DMS 273 treated with DMSO at 0.1 percent for 48 hours (cell line): ENCODE results near the gene C1orf232.

Experiments
- DNase-seq: peaks from one replicate; lab custom pipeline; 2025; lab: John Stamatoyannopoulos, UW

C1orf232 gene

DNA sequence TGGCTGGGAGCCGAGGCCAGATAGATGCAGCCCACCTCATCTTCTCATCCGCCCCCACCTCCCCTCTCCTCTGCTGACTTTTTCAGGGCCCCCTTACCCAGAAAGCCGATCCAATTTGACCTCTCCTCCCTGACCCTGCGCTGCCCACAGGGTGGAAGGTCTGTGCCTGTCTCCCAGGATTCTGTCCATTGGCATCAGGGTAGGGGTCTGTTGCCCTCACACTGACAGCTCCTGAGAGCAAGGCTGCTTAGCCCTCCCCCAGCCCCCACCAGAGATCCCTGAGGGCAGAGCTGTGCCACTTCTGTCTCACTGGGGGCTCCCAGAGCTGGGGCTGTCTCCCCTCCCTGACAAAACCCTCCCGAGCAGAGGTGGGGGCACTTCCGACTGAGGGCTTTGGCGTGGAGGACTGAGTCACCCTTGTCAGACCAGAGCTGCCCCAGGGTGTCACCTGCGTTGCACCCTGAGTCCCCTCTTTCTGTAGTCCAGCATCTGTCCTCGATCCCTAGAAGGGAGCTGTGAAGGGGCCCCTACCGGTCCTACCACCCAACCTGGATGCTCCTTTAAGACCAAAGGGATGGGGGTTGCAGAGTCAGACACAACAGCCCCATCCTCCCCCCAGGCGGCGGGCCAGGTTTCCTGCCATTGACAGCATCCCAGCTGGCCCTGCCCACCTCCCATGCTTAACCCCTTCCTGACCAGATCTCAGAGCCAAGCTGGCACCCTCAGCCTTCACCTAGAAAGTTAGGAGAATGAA lies 12.3 kb downstream of the C1orf232 start:
- DNase-seq, result no peak

DNA sequence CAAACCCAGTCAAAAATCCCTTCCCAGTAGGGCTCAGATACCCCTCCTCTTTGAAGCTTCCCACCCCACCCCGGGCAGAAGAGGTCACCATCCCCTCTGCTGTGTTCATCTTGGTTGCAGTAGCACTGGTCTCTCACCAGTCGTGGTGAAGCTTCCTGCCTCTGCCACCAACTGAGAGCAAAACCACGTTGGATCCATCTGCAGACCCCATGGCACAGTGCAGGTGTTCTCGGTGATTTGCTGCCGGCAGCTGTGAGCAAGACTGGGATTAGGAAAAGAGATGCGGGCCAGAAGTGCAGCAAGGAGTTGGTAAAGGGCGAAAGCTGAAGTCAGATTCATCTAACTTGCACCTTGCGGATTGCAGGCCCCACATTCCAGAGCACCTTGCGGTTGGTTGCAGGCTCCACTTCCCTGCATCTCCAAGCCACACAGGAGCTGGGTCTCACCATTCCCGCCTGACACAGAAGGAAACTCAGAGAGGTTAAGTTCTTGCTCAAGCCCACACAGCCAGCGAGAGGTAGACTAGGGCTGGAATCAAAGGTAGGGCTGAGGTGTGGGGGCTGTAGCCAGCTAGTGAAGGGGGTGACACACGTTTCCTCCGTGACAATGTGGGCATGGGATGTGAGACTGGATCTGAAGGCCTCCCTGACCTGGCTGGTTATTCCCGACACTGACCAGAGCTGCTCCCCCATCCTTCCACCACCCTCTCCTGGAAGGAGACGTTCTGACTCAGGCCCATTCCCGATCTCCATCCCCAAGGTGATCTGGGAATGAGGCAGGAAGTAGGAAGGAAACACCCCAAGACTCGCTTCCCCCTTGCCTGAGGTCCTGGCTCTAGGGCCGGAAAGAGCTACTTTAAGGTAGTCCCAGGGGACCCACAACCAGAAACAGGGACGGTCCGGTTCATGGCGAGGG lies 13.1 kb downstream of the C1orf232 start:
- DNase-seq, result no peak

- DNase-seq, result no peak
These were observed 14.0 kb downstream of the C1orf232 start for GRCh38 chr1:26154750-26155149.

GRCh38 chr1:26153966-26154532 lies 14.7 kb downstream of the C1orf232 start:
- no peak for DNase-seq

- DNase-seq, result no peak
These were observed 19.9 kb downstream of the C1orf232 start for GRCh38 chr1:26148887-26149286.

- no peak for DNase-seq
These were observed 22.8 kb downstream of the C1orf232 start for GRCh38 chr1:26145960-26146294.

- peak; percentile 32 for DNase-seq
These were observed 23.5 kb downstream of the C1orf232 start for GRCh38 chr1:26145041-26145959.

DNA sequence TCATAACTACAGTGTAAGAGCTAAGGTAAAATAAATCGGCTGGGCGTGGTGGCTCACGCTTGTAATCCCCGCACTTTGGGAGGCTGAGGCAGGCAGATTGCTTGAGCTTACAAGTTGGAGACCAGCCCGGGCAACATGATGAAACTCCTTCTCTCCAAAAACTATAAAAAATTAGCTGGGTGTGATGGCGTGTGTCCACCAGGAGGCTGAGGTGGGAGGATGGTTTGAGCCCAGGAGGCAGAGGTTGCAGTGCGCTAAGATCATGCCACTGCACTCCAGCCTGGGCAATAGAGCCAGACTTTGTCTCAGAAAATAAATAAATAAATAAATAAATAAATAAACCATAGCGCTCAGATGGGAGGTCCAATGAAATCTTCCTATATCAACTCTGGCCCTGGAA lies 26.6 kb downstream of the C1orf232 start:
- DNase-seq, result no peak

GRCh38 chr1:26138974-26139558 lies 29.7 kb downstream of the C1orf232 start:
- no peak for DNase-seq

- no peak for DNase-seq
These were observed 34.3 kb downstream of the C1orf232 start for GRCh38 chr1:26134466-26134865.

DNA sequence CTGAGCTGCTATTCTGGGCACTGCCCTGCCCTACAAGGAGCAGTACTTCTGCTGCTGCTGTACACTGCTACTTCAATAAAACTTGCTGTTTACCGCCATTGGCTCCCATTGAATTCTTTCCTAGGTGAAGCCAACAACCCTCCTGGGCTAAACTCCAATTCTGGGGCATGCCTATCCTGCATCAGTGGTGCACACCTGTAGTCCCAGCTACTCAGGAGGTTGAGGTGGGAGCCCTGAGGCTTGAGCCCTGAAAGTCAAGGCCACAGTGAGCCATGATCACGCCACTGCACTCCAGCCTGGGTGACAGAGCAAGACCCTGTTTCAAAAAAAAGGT lies 36.0 kb downstream of the C1orf232 start:
- no peak for DNase-seq

DNA sequence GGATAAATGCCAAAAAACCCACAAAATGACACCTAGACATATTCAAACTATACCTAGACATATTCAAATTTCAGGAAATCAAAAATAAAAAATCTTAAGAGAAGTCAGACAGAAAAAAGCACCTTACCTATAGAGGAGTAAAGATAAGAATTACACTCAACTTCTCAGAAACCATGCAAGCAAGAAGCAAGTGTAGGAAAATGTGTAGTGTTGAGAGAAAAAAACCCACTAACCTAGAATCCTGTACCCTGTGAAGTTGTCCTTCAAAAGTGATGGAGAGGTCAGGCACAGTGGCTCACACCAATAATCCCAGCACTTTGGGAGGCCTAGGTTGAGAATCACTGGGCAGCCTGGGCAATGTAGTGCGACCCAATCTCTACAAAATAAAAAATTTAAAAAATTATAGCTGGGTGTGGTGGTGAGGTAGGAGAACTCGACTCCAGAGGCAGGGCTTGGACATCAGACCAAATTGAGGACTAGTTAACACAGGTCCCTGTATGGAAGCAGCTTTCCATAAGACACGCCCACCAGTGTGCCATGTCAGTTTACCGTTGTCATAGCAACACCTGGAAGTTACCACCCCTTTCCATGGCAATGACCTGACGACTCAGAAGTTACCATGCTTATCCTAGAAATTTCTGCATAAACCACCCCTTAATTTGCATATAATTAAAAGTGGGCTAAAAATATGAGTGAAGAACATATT lies 36.5 kb downstream of the C1orf232 start:
- no peak for DNase-seq

- DNase-seq, result no peak
These were observed 38.1 kb downstream of the C1orf232 start for GRCh38 chr1:26130695-26131094.

GRCh38 chr1:26129778-26130177 lies 39.0 kb downstream of the C1orf232 start:
- DNase-seq, result no peak

DNA sequence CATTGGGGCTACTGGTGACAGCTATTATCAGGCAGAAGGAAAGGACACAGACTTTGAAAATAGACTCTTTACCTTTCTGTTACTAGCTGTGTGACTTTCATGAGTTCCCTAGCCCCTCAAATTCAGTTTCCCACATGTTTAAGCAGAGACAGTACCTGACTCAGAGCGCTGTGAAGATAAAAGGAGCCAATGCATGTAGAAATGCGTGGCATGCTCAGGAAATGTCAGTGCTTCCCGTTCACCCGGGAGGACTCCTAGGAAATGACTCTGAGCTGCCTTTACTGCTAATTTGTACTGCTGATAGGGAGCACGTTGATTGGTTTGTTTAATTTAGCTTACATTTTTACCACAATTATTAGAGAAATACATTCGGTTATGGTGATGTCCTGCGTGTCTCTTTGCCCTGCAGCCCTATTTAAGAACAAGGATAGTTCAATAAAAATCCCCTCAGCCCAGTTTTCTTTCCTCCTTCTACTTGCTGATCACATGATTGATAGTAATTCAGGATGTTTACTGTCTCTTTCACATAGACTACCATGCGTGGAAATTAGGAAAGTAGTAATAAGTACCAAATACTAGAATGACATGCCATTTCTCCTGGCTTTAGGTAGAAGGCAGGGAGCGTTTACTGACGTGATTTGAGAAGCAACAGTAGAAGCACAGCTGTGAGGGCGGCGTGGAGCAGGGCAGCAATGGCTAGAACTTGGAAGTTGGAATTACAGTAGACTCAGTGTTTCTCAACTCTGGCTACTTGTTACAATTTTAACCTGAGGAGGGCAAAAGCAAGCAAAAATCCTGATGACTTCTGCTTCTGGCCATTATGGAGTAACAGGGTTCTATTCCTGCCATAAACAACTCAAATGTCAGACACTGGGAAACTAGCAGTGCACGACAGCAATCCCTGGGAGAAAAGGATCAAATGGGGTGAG lies 41.3 kb downstream of the C1orf232 start:
- no peak for DNase-seq

- DNase-seq, result peak; percentile 74
These were observed 42.3 kb downstream of the C1orf232 start for GRCh38 chr1:26126321-26127084.

DNA sequence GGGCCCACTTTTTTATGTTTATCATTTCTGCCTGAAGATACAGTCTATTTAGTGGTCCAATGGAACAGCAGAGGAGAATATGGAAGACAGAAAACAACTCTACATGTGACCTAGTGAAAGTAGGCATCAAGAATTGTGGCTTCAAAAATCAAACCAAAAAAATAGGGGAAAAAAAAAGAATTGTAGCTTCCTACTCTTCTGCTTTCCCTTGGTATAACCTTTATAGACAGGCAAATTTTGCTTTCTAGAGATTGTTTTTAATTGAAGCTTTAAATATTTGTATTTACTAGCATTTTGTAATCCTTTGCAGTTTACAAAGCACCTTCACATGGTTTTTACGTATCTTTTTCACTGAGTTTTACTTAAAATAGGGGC lies 42.8 kb downstream of the C1orf232 start:
- no peak for DNase-seq

GRCh38 chr1:26125382-26125781 lies 43.4 kb downstream of the C1orf232 start:
- no peak for DNase-seq
